Panc1 (cell line): Measurements from ENCODE around the gene ASGR2. TPM values are rescaled to one million over a fixed set of nuclear protein-coding genes. Genes with fewer than 3 reads are reported as not detected.

ENCODE experiments used
- ATAC-seq: fragments of 200-7000 bp; cut with Tn5 transposase; 2 replicates; pipeline ENCODE4 v1.9.1; 2020; ENCODE audit warnings: mild to moderate bottlenecking, moderate library complexity
- BruUV-seq: library from RNA; stranded (reverse); fragments of 400-500 nt; replicated peaks from 2 replicates; lab custom pipeline; 2021; lab: Mats Ljungman, UMichigan
- CTCF ChIA-PET: fragments of 300-600 bp; sonication (Branson Sonifier 250); formaldehyde crosslinking; loops from one replicate; lab custom pipeline; 2022; ENCODE audit warnings: antibody characterized with exemption; lab: Charles Lee
- POLR2A ChIA-PET: fragments of 300-600 bp; sonication (Branson Sonifier 250); formaldehyde crosslinking; loops from one replicate; lab custom pipeline; 2022; ENCODE audit warnings: antibody characterized with exemption; lab: Charles Lee
- DNase-seq: peaks from one replicate; pipeline ENCODE4 v3.0.0-alpha.2; 2010; ENCODE audit warnings: low read depth, low spot score
- H3K27ac ChIP-seq: 2 replicates; pipeline ENCODE4 v1.5.1; 2011; ENCODE audit warnings: mild to moderate bottlenecking, low read length, inconsistent platforms
- H3K27me3 ChIP-seq: fragments of 200-500 bp; sonication (Bioruptor generic); 2 replicates; pipeline ENCODE4 v1.6.0; 2014; ENCODE audit warnings: low read length, inconsistent platforms; ENCODE audit not compliant: control insufficient read depth, insufficient read depth
- H3K36me3 ChIP-seq: fragments of 200-500 bp; sonication (Bioruptor generic); 2 replicates; pipeline ENCODE4 v1.5.1; 2014; ENCODE audit warnings: inconsistent platforms, mild to moderate bottlenecking, low read length, moderate library complexity; ENCODE audit not compliant: control insufficient read depth, insufficient read depth
- H3K4me1 ChIP-seq: 2 replicates; pipeline ENCODE4 v1.5.1; 2011; ENCODE audit warnings: inconsistent platforms, mild to moderate bottlenecking, low read length, moderate library complexity; ENCODE audit not compliant: control insufficient read depth, insufficient read depth
- H3K4me3 ChIP-seq, 2 experiments: 2 replicates each; pipeline ENCODE4 v1.5.1; 2011 to 2012; ENCODE audit warnings: low read depth in 2 of 2, low read length in 2 of 2, mild to moderate bottlenecking in 2 of 2, inconsistent platforms in 1 of 2, moderate library complexity in 1 of 2
- H3K9me3 ChIP-seq: fragments of 200-500 bp; sonication (Bioruptor generic); 2 replicates; pipeline ENCODE4 v1.5.1; 2014; ENCODE audit warnings: low read depth, mild to moderate bottlenecking, inconsistent platforms, low read length, moderate library complexity; ENCODE audit not compliant: control insufficient read depth, insufficient read depth
- POLR2AphosphoS5 ChIP-seq: IDR thresholded peaks from 2 replicates; pipeline ENCODE4 v1.6.1; 2012; ENCODE audit warnings: mild to moderate bottlenecking, low read depth, low read length, moderate library complexity
- REST ChIP-seq, 2 experiments: IDR thresholded peaks; 2 replicates each; pipeline ENCODE4 v1.6.1; 2011 to 2012; ENCODE audit warnings: low read depth in 2 of 2, control low read depth in 1 of 2, low read length in 1 of 2, mild to moderate bottlenecking in 1 of 2, moderate library complexity in 1 of 2; ENCODE audit not compliant: insufficient read depth in 1 of 2
- SIN3A ChIP-seq: IDR thresholded peaks from 2 replicates; pipeline ENCODE4 v1.6.1; 2012; ENCODE audit warnings: low read depth, mild to moderate bottlenecking, low read length, moderate library complexity, borderline replicate concordance; ENCODE audit not compliant: insufficient read depth
- TCF7L2 ChIP-seq: IDR thresholded peaks from 2 replicates; pipeline ENCODE4 v1.6.1; 2011; ENCODE audit warnings: mild to moderate bottlenecking, low read depth, low read length, inconsistent platforms
- in situ Hi-C: cut with HindIII; loops from 2 replicates; pipeline ENCODE4 v1.10.0; 2016; ENCODE audit warnings: low sequenced_read_pairs, low pct_unique_long_range_greater_than_20kb
- intact Hi-C: fragments of 100-400 bp; cut with micrococcal nuclease; formaldehyde crosslinking; loops from one replicate; pipeline ENCODE4 v1.10.0; 2022; ENCODE audit not compliant: unreplicated experiment
- total RNA-seq: library from RNA; stranded (reverse); gene quantifications from one replicate; pipeline ENCODE4 v1.2.1, GENCODE V29; 2021; ENCODE audit not compliant: unreplicated experiment
- TF ChIP-seq, protein P1 (sequence below): fragments of 450-650 bp; IDR thresholded peaks from 2 replicates; pipeline ENCODE4 v1.5.1; 2017; ENCODE audit warnings: mild to moderate bottlenecking

The ASGR2 gene
- total RNA-seq, 1 experiment from 2014 or later, result 0.21 TPM

GRCh38 chr17:7109461-7110322 is 4.9 kb downstream of the ASGR2 start:
- in situ Hi-C loops, result no loop called here
- Histone ChIP-seq H3K9me3 (no peaks in the 10 kb centered on the region), H3K27ac (no peak overlapping the region), H3K27me3 (no peaks in the 10 kb centered on the region), H3K4me3 (no peak overlapping the region), H3K36me3 (no peaks in the 10 kb centered on the region), H3K4me1 (no peaks in the 10 kb centered on the region)
- DNase-seq (no peak), ATAC-seq (no peak)
- ChIA-PET CTCF (interaction anchor here (0.6 kb wide), 1 partner anchor 20 kb away, joined by 3 read pairs; no protein-coding TSS in a partner anchor), POLR2A (no interaction called here)
- TF ChIP-seq REST (IDR thresholded peaks at IDR 0.05; ENCODE audit: insufficient read depth in 1 of 2, low read depth in 2 of 2, low read length in 1 of 2) (no peak), POLR2AphosphoS5 (no peak), TCF7L2 (no peak), SIN3A (no peak)
- TF ChIP-seq, protein P1, sequence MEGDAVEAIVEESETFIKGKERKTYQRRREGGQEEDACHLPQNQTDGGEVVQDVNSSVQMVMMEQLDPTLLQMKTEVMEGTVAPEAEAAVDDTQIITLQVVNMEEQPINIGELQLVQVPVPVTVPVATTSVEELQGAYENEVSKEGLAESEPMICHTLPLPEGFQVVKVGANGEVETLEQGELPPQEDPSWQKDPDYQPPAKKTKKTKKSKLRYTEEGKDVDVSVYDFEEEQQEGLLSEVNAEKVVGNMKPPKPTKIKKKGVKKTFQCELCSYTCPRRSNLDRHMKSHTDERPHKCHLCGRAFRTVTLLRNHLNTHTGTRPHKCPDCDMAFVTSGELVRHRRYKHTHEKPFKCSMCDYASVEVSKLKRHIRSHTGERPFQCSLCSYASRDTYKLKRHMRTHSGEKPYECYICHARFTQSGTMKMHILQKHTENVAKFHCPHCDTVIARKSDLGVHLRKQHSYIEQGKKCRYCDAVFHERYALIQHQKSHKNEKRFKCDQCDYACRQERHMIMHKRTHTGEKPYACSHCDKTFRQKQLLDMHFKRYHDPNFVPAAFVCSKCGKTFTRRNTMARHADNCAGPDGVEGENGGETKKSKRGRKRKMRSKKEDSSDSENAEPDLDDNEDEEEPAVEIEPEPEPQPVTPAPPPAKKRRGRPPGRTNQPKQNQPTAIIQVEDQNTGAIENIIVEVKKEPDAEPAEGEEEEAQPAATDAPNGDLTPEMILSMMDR, result no peak
- intact Hi-C loops, result no loop called here
- BruUV-seq, result no TSS peak

GRCh38 chr17:7108981-7109380 is 5.6 kb downstream of the ASGR2 start:
- intact Hi-C loops (no loop called here), in situ Hi-C loops (no loop called here)
- Histone ChIP-seq H3K27me3 (no peaks in the 10 kb centered on the region), H3K4me3 (no peak overlapping the region), H3K4me1 (no peaks in the 10 kb centered on the region), H3K27ac (no peak overlapping the region), H3K36me3 (no peaks in the 10 kb centered on the region), H3K9me3 (no peaks in the 10 kb centered on the region)
- ATAC-seq (no peak), DNase-seq (no peak)
- TF ChIP-seq, protein P1, result no peak
- TF ChIP-seq POLR2AphosphoS5 (no peak), SIN3A (no peak), TCF7L2 (no peak), REST (IDR thresholded peaks at IDR 0.05; ENCODE audit: insufficient read depth in 1 of 2, low read depth in 2 of 2, low read length in 1 of 2) (no peak)
- CTCF ChIA-PET, result no interaction called here
- BruUV-seq, result no TSS peak
- POLR2A ChIA-PET, result no interaction called here
